ENCODE measurements around the gene NACC2. TPM values are rescaled to one million over a fixed set of nuclear protein-coding genes. Genes with fewer than 3 reads are reported as not detected.
A peak's percentile ranks its signal among the peaks of the same experiment; 100 is the strongest.

NACC2 gene
- total and polyA plus RNA-seq, 10 of the 15 experiments (the other 5 are each of a cell fraction or from before 2014, with no cell fraction given): 0.66 to 14.7 (median 3.5) TPM

DNA sequence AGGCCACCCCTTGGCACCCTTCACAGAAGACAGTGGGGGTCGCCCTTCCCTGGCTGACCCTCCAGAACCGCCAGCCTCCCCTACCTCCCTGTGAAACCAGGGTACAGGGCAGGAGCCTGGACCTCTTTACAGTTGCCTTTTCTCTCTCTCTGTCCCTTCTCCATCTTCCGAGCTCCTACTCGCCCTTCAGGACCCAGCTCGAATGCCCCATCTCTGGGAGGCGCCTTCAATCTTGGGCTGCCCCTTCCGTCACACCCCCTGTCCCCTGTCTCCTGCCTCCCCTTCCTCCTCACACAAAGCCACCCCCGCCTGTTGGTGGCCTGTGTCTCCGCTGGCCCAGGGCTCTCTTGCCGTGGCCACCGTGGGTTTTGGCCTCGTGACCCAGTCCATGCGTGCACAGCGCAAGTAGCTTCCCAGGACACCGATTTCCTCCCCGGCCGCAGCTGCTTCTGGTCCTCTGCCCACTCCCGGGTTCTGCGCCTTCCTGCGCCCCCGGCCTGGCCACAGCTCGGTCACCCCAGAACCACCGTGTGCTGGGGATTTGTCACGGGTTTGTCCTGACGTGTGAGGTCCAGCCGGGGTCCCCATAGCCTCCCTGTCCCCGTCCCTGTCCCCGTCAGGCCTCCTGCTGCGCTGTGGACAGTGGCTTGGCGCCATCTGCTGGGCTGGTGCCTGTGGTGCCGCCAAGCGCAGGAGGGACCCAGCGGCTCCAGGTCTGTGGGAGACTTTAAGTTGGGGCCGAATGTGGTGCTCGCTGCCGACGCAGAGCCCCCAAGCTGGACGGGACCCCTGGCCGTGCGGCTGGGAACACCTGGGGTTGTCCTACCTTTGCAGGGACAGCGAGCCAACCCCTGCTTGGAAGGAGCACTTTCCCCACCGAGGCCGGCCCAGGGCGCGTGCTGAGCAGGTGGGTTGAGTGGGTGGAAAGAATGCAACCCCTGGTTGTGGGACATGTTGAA, 27.6 kb upstream of the NACC2 start:
- no peaks in the 10 kb centered on the region; the same call in 2 of the 3 replicates for H3K9me3 ChIP-seq (replicated peaks; ENCODE audit: control insufficient read depth, insufficient read depth, low read length)
- H4K20me1 ChIP-seq (ENCODE audit: control insufficient read depth, insufficient read depth): no peaks in the 10 kb centered on the region
- ATAC-seq (peak; percentile 47), FAIRE-seq (peak; percentile 92), DNase-seq (ENCODE audit: low read depth, low spot score) (no peak)
- SMC1A ChIA-PET (ENCODE audit: uncharacterized antibody, unreplicated experiment): interaction anchor here (0.9 to 2.4 kb wide), 6 partner anchors 29 to 167 kb away, joined by 3 to 15 read pairs (median 5); partner anchors contain the start of gene UBAC1
- no TSS peak for BruUV-seq (replicated peaks)
- CTCF ChIA-PET: interaction anchor here (0.6 to 6.2 kb wide), 12 partner anchors 16 to 522 kb away, joined by 3 to 59 read pairs (median 4); no protein-coding TSS in a partner anchor
- H3K9ac ChIP-seq (ENCODE audit: control insufficient read depth, insufficient read depth, low read length): no peak overlapping the region
- in situ Hi-C loops (cut with MboI) (loop anchor here (5.0 kb wide), 2 partner anchors 160 to 255 kb away; partner anchors contain the start of gene UBAC1), intact Hi-C loops (cut with micrococcal nuclease; ENCODE audit: unreplicated experiment) (loop anchor here (1.0 to 10.0 kb wide), 4 partner anchors 33 to 518 kb away; no protein-coding TSS in a partner anchor)
- no peak overlapping the region for H3K4me3 ChIP-seq
- RAD21 ChIA-PET (ENCODE audit: unreplicated experiment): interaction anchor here (1.0 to 4.4 kb wide), 3 partner anchors 33 to 156 kb away, joined by 4 to 28 read pairs (median 9); no protein-coding TSS in a partner anchor
- 29% methylated on average over 44 of the region's 45 CpGs for WGBS (ENCODE audit: insufficient coverage, insufficient replicate concordance, low lambda C conversion rate, missing lambda C conversion rate)
- H3K36me3 ChIP-seq (ENCODE audit: control insufficient read depth in 2 of 2, insufficient read depth in 2 of 2, low read length in 1 of 2): no peaks in the 10 kb centered on the region; a peak in 1 of 4 replicates
- no peak overlapping the region for H3K27ac ChIP-seq (ENCODE audit: control insufficient read depth, insufficient read depth)
- H3K4me2 ChIP-seq (ENCODE audit: control insufficient read depth, insufficient read depth): no peak overlapping the region
- POLR2A ChIA-PET: interaction anchor here (0.5 to 1.1 kb wide), 2 partner anchors 16 to 114 kb away, joined by 3 to 5 read pairs; no protein-coding TSS in a partner anchor
- no peaks in the 10 kb centered on the region for H3K4me1 ChIP-seq (ENCODE audit: control insufficient read depth, insufficient read depth, low read length)
- no peaks in the 10 kb centered on the region; a peak in 2 of 4 replicates for H3K27me3 ChIP-seq (replicated peaks in 1 of 2; ENCODE audit: control insufficient read depth in 2 of 2, insufficient read depth in 2 of 2, low read length in 1 of 2)
- H2AFZ ChIP-seq (ENCODE audit: control insufficient read depth, low read depth, low read length): no peak overlapping the region
- peaks cover 19% of the 10 kb centered on the region for H3K79me2 ChIP-seq (ENCODE audit: control insufficient read depth, insufficient read depth, low read length)
- TF ChIP-seq, protein P1, sequence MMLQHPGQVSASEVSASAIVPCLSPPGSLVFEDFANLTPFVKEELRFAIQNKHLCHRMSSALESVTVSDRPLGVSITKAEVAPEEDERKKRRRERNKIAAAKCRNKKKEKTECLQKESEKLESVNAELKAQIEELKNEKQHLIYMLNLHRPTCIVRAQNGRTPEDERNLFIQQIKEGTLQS (IDR thresholded peaks at IDR 0.05; ENCODE audit: borderline replicate concordance, extremely low read depth, low read depth, low read length): no peak
- TF ChIP-seq IKZF1 (conservative IDR thresholded peaks at IDR 0.05): 0 out of 2 replicates have a peak, but pooled peaks have one; percentile 20
- TF ChIP-seq ZNF217 (IDR thresholded peaks at IDR 0.05): no peak
- peak; percentile 68; the same call in 1 of the 2 replicates for TF ChIP-seq STAT1 (conservative IDR thresholded peaks at IDR 0.05)
- TF ChIP-seq TCF12 (IDR thresholded peaks at IDR 0.05; ENCODE audit: low read depth, low read length): 0 out of 2 replicates have a peak, but pooled peaks have one; percentile 3
- TF ChIP-seq ZSCAN29 (IDR thresholded peaks at IDR 0.05): no peak
- no peak for TF ChIP-seq ZBED1 (IDR thresholded peaks at IDR 0.05; ENCODE audit: borderline replicate concordance)
- TF ChIP-seq ESRRA (IDR thresholded peaks at IDR 0.05; ENCODE audit: low read length): no peak
- TF ChIP-seq MYB (IDR thresholded peaks at IDR 0.05; ENCODE audit: borderline replicate concordance, low read depth, low read length): peak; percentile 63; the same call in 1 of the 2 replicates
- TF ChIP-seq, protein P2, sequence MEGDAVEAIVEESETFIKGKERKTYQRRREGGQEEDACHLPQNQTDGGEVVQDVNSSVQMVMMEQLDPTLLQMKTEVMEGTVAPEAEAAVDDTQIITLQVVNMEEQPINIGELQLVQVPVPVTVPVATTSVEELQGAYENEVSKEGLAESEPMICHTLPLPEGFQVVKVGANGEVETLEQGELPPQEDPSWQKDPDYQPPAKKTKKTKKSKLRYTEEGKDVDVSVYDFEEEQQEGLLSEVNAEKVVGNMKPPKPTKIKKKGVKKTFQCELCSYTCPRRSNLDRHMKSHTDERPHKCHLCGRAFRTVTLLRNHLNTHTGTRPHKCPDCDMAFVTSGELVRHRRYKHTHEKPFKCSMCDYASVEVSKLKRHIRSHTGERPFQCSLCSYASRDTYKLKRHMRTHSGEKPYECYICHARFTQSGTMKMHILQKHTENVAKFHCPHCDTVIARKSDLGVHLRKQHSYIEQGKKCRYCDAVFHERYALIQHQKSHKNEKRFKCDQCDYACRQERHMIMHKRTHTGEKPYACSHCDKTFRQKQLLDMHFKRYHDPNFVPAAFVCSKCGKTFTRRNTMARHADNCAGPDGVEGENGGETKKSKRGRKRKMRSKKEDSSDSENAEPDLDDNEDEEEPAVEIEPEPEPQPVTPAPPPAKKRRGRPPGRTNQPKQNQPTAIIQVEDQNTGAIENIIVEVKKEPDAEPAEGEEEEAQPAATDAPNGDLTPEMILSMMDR (IDR thresholded peaks at IDR 0.05 in 2 of 3, conservative IDR thresholded peaks at IDR 0.05 in 1 of 3; ENCODE audit: control insufficient read depth in 2 of 3, extremely low read depth in 1 of 3, insufficient read depth in 1 of 3, low read depth in 3 of 3, low read length in 3 of 3): peak; percentile 90 to 98 (median 95); a peak in 5 of 6 replicates
- peak; percentile 54; the same call in 1 of the 2 replicates for TF ChIP-seq GATAD2B (conservative IDR thresholded peaks at IDR 0.05; ENCODE audit: low read depth)
- TF ChIP-seq RAD21 (IDR thresholded peaks at IDR 0.05; ENCODE audit: insufficient read depth, low read depth, low read length): peak; percentile 98
- 0 out of 2 replicates have a peak, but pooled peaks have one; percentile 37 for TF ChIP-seq LARP7 (IDR thresholded peaks at IDR 0.05)
- TF ChIP-seq NBN (IDR thresholded peaks at IDR 0.05): no peak
- peak; percentile 99 for TF ChIP-seq SMC3 (IDR thresholded peaks at IDR 0.05; ENCODE audit: borderline replicate concordance, low read length)
- no peak for TF ChIP-seq MTA3 (IDR thresholded peaks at IDR 0.05; ENCODE audit: borderline replicate concordance, low read length)
- TF ChIP-seq BHLHE40 (IDR thresholded peaks at IDR 0.05; ENCODE audit: borderline replicate concordance in 1 of 2, low read depth in 2 of 2, low read length in 1 of 2): 0 out of 4 replicates have a peak, but pooled peaks of 1 of the 2 experiments have one; percentile 33
- TF ChIP-seq CREB1 (IDR thresholded peaks at IDR 0.05; ENCODE audit: low read depth): no peak
- TF ChIP-seq, protein P3, sequence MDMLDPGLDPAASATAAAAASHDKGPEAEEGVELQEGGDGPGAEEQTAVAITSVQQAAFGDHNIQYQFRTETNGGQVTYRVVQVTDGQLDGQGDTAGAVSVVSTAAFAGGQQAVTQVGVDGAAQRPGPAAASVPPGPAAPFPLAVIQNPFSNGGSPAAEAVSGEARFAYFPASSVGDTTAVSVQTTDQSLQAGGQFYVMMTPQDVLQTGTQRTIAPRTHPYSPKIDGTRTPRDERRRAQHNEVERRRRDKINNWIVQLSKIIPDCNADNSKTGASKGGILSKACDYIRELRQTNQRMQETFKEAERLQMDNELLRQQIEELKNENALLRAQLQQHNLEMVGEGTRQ (IDR thresholded peaks at IDR 0.05; ENCODE audit: borderline replicate concordance, low read depth, low read length): no peak
- peak; percentile 79 for TF ChIP-seq YY1 (IDR thresholded peaks at IDR 0.05; ENCODE audit: low read depth, low read length)

All from GM12878 (cell line).